ENCODE measurements around the gene PI4KA.

- no peak for TF ChIP-seq SP1 (IDR thresholded peaks at IDR 0.05)
- no peak for TF ChIP-seq ATF3 (IDR thresholded peaks at IDR 0.05)
- TF ChIP-seq YY1 (IDR thresholded peaks at IDR 0.05), result no peak
- TF ChIP-seq RAD21 (IDR thresholded peaks at IDR 0.05), result no peak
- TF ChIP-seq CTCF (IDR thresholded peaks at IDR 0.05; ENCODE audit: low read depth, low read length, missing input control), result no peak
Measured at GRCh38 chr22:20779818-20780158, 78.8 kb downstream of the PI4KA start.

Data from liver (tissue), 3 donors.